ENCODE results near the gene KCNE1. TPM values are rescaled to one million over a fixed set of nuclear protein-coding genes. Genes with fewer than 3 reads are reported as not detected.
"Not testable (repeated sequence)": the region's sequence is repeated elsewhere in the genome, so short reads cannot be mapped to it uniquely, and the experiment has no call there.

The KCNE1 gene
- not detected in 2 replicates for polyA plus RNA-seq (2014; cell fraction: cytosol; rRNA removed)
- polyA plus RNA-seq (2014; cell fraction: nucleus; rRNA removed), result not detected in 2 replicates

- DNase-seq (ENCODE audit: low spot score), result no peak
These were observed at the start of gene KCNE1 for GRCh38 chr21:34511787-34512455. KCNE1 (minus strand) TSS chr21:34512210; CDS start chr21:34449634, 62,576 bp downstream.

GRCh38 chr21:34561806-34562205, 49.8 kb upstream of the KCNE1 start:
- DNase-seq (ENCODE audit: low spot score), result no peak

- no peak for DNase-seq (ENCODE audit: low spot score)
These were observed 48.6 kb upstream of the KCNE1 start for GRCh38 chr21:34560609-34561008.

GRCh38 chr21:34560021-34560420, 48.0 kb upstream of the KCNE1 start:
- DNase-seq (ENCODE audit: low spot score), result no peak

- no peak for DNase-seq (ENCODE audit: low spot score)
These were observed 47.1 kb upstream of the KCNE1 start for GRCh38 chr21:34559089-34559631.

- no peak for DNase-seq (ENCODE audit: low spot score)
These were observed 46.2 kb upstream of the KCNE1 start for GRCh38 chr21:34558166-34558565.

GRCh38 chr21:34557261-34557660, 45.3 kb upstream of the KCNE1 start:
- DNase-seq (ENCODE audit: low spot score), result no peak

- not testable (repeated sequence) for DNase-seq (ENCODE audit: low spot score)
These were observed 42.7 kb upstream of the KCNE1 start for GRCh38 chr21:34554670-34555069.

- no peak for DNase-seq (ENCODE audit: low spot score)
These were observed 42.2 kb upstream of the KCNE1 start for GRCh38 chr21:34554227-34554626.

GRCh38 chr21:34553151-34553952, 41.3 kb upstream of the KCNE1 start:
- DNase-seq (ENCODE audit: low spot score), result no peak

GRCh38 chr21:34552360-34553098, 40.5 kb upstream of the KCNE1 start:
- no peak for DNase-seq (ENCODE audit: low spot score)

- DNase-seq (ENCODE audit: low spot score), result no peak
These were observed 38.3 kb upstream of the KCNE1 start for GRCh38 chr21:34550182-34550799.

GRCh38 chr21:34548781-34549376, 36.9 kb upstream of the KCNE1 start:
- no peak for DNase-seq (ENCODE audit: low spot score)

- no peak for DNase-seq (ENCODE audit: low spot score)
These were observed 34.5 kb upstream of the KCNE1 start for GRCh38 chr21:34546542-34546941.

- no peak for DNase-seq (ENCODE audit: low spot score)
These were observed 33.3 kb upstream of the KCNE1 start for GRCh38 chr21:34545079-34545884.

GRCh38 chr21:34544032-34544496, 32.1 kb upstream of the KCNE1 start:
- DNase-seq (ENCODE audit: low spot score), result peak; percentile 51

GRCh38 chr21:34543017-34543416, 31.0 kb upstream of the KCNE1 start:
- no peak for DNase-seq (ENCODE audit: low spot score)

GRCh38 chr21:34540206-34540605, 28.2 kb upstream of the KCNE1 start:
- DNase-seq (ENCODE audit: low spot score), result no peak

GRCh38 chr21:34537838-34538237, 25.8 kb upstream of the KCNE1 start:
- no peak for DNase-seq (ENCODE audit: low spot score)

- DNase-seq (ENCODE audit: low spot score), result no peak
These were observed 24.8 kb upstream of the KCNE1 start for GRCh38 chr21:34536820-34537219.
